Testis (tissue), 2 donors: ENCODE results near the gene CENPX.
"Not testable (repeated sequence)": the region's sequence is repeated elsewhere in the genome, so short reads cannot be mapped to it uniquely, and the experiment has no call there.

Source experiments
- POLR2A ChIP-seq: fragments of 450-650 bp; IDR thresholded peaks from one replicate; pipeline ENCODE4 v1.6.1; 2017; ENCODE audit warnings: antibody characterized with exemption, mild to moderate bottlenecking, moderate library complexity
- TF ChIP-seq, protein P1 (sequence below), 3 experiments: fragments of 450-650 bp in 2 of 3; fragments of 200-600 bp in 1 of 3; sonication (generic) in 1 of 3; IDR thresholded peaks; one replicate each; pipeline ENCODE4 v1.5.1; 2016 to 2019; ENCODE audit warnings: antibody characterized with exemption in 3 of 3, mild to moderate bottlenecking in 2 of 3, moderate library complexity in 1 of 3

DNA sequence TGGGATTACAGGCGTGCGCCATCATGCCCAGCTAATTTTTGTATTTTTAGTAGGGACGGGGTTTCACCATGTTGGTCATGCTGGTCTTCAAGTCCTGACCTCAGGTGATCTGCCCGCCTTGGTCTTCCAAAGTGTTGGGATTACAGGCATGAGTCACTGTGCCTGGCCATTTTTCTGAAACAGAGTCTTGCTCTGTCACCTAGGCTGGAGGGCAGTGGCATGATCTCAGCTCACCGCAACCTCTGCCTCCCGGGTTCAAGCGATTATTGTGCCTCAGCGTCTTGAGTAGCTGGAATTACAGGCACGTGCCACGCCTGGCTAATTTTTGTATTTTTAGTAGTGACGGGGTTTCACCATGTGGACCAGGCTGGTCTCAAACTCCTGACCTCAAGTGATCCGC lies 41.2 kb downstream of the CENPX start:
- TF ChIP-seq, protein P1, sequence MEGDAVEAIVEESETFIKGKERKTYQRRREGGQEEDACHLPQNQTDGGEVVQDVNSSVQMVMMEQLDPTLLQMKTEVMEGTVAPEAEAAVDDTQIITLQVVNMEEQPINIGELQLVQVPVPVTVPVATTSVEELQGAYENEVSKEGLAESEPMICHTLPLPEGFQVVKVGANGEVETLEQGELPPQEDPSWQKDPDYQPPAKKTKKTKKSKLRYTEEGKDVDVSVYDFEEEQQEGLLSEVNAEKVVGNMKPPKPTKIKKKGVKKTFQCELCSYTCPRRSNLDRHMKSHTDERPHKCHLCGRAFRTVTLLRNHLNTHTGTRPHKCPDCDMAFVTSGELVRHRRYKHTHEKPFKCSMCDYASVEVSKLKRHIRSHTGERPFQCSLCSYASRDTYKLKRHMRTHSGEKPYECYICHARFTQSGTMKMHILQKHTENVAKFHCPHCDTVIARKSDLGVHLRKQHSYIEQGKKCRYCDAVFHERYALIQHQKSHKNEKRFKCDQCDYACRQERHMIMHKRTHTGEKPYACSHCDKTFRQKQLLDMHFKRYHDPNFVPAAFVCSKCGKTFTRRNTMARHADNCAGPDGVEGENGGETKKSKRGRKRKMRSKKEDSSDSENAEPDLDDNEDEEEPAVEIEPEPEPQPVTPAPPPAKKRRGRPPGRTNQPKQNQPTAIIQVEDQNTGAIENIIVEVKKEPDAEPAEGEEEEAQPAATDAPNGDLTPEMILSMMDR (IDR thresholded peaks at IDR 0.05): not testable (repeated sequence)
- TF ChIP-seq POLR2A: not testable (repeated sequence)
